PC-9 (cell line): ENCODE data around the gene DLG2. TPM values are rescaled to one million over a fixed set of nuclear protein-coding genes. Genes with fewer than 3 reads are reported as not detected.

Source experiments
- BruUV-seq: library from RNA; stranded (reverse); fragments of 400-500 nt; replicated peaks from 2 replicates; lab custom pipeline; 2021; lab: Mats Ljungman, UMichigan
- CTCF ChIA-PET: fragments of 300-600 bp; sonication (Branson Sonifier 250); formaldehyde crosslinking; loops from one replicate; lab custom pipeline; 2022; ENCODE audit warnings: antibody characterized with exemption; lab: Charles Lee
- POLR2A ChIA-PET: fragments of 300-600 bp; sonication (Branson Sonifier 250); formaldehyde crosslinking; loops from one replicate; lab custom pipeline; 2022; ENCODE audit warnings: antibody characterized with exemption; ENCODE audit not compliant: unreplicated experiment; lab: Charles Lee
- DNase-seq, 2 experiments: peaks; one replicate each; pipeline versions ENCODE4 v3.0.0 to v3.0.0-alpha.2; 2015 to 2022; ENCODE audit warnings: mixed read lengths in 1 of 2
- H2AFZ ChIP-seq: fragments of 200-600 bp; sonication (generic); 2 replicates; pipeline ENCODE4 v1.8.1; 2017; ENCODE audit warnings: antibody characterized with exemption
- H3F3A ChIP-seq: fragments of 200-600 bp; sonication (generic); 2 replicates; pipeline ENCODE4 v1.8.1; 2017; ENCODE audit warnings: antibody characterized with exemption, mild to moderate bottlenecking, low read depth; ENCODE audit not compliant: insufficient read depth
- H3K27ac ChIP-seq: fragments of 200-600 bp; sonication (generic); 2 replicates; pipeline ENCODE4 v1.6.1; 2016; ENCODE audit warnings: mixed run types
- H3K27me3 ChIP-seq: fragments of 200-600 bp; sonication (generic); 2 replicates; pipeline ENCODE4 v1.6.1; 2016; ENCODE audit warnings: low read depth, mixed run types; ENCODE audit not compliant: insufficient read depth
- H3K36me3 ChIP-seq: fragments of 200-600 bp; sonication (generic); 2 replicates; pipeline ENCODE4 v1.6.1; 2016; ENCODE audit warnings: low read depth, mixed run types
- H3K4me1 ChIP-seq: fragments of 200-600 bp; sonication (generic); replicated peaks from 2 replicates; pipeline ENCODE4 v1.6.1; 2016; ENCODE audit warnings: mixed run types; ENCODE audit not compliant: insufficient read depth
- H3K4me2 ChIP-seq: fragments of 200-600 bp; sonication (generic); 2 replicates; pipeline ENCODE4 v1.6.1; 2017; ENCODE audit warnings: mixed run types
- H3K4me3 ChIP-seq: fragments of 200-600 bp; sonication (generic); 2 replicates; pipeline ENCODE4 v1.6.1; 2016; ENCODE audit warnings: mixed run types
- H3K79me2 ChIP-seq: fragments of 200-600 bp; sonication (generic); 2 replicates; pipeline ENCODE4 v1.6.1; 2017; ENCODE audit warnings: low read depth, mixed run types
- H3K9me2 ChIP-seq: fragments of 200-600 bp; sonication (generic); 2 replicates; pipeline ENCODE4 v1.8.1; 2017; ENCODE audit warnings: mild to moderate bottlenecking; ENCODE audit not compliant: insufficient read depth
- H3K9me3 ChIP-seq: fragments of 200-600 bp; sonication (generic); 2 replicates; pipeline ENCODE4 v1.8.1; 2016; ENCODE audit warnings: low read depth; ENCODE audit not compliant: insufficient read depth
- H4K20me1 ChIP-seq: fragments of 200-600 bp; sonication (generic); 2 replicates; pipeline ENCODE4 v1.8.1; 2017; ENCODE audit not compliant: insufficient read depth
- CTCF ChIP-seq: fragments of 200-600 bp; sonication (generic); conservative IDR thresholded peaks from 2 replicates; pipeline ENCODE4 v1.6.1; 2017; ENCODE audit warnings: mixed run types, antibody characterized with exemption, mild to moderate bottlenecking, moderate library complexity
- EZH2 ChIP-seq: fragments of 200-600 bp; sonication (generic); IDR thresholded peaks from 2 replicates; pipeline ENCODE4 v1.8.0; 2017; ENCODE audit warnings: antibody characterized with exemption, low read depth
- intact Hi-C: fragments of 100-400 bp; cut with micrococcal nuclease; formaldehyde crosslinking; loops from one replicate; pipeline ENCODE4 v1.10.0; 2022; ENCODE audit not compliant: unreplicated experiment
- total RNA-seq: library from RNA; stranded (reverse); gene quantifications from 2 replicates; pipeline ENCODE4 v1.2.3, GENCODE V29; 2021

DLG2 gene
- total RNA-seq, 1 experiment from 2014 or later = 6.4 TPM

GRCh38 chr11:84157639-84158038, 1469.5 kb downstream of the DLG2 start:
- no peak overlapping the region for H3K4me3 ChIP-seq
- intact Hi-C loops = no loop called here
- H3K9me2 ChIP-seq = no peaks in the 10 kb centered on the region
- H3K4me1 ChIP-seq = no peaks in the 10 kb centered on the region
- CTCF ChIA-PET = no interaction called here
- no peaks in the 10 kb centered on the region for H3K79me2 ChIP-seq
- H3K36me3 ChIP-seq = no peaks in the 10 kb centered on the region
- no peaks in the 10 kb centered on the region for H3F3A ChIP-seq
- TF ChIP-seq CTCF (no peak), EZH2 (no peak)
- H4K20me1 ChIP-seq = no peaks in the 10 kb centered on the region; the same call in 1 of the 2 replicates
- no TSS peak for BruUV-seq
- no peak overlapping the region for H2AFZ ChIP-seq
- no peaks in the 10 kb centered on the region for H3K27me3 ChIP-seq
- POLR2A ChIA-PET = no interaction called here
- H3K4me2 ChIP-seq = no peak overlapping the region
- no peak for DNase-seq
- H3K9me3 ChIP-seq = no peaks in the 10 kb centered on the region
- H3K27ac ChIP-seq = no peak overlapping the region

GRCh38 chr11:84146826-84147225, 1480.3 kb downstream of the DLG2 start:
- Histone ChIP-seq H3K4me1 (no peaks in the 10 kb centered on the region), H3K27me3 (no peaks in the 10 kb centered on the region), H3F3A (no peaks in the 10 kb centered on the region), H2AFZ (no peak overlapping the region), H4K20me1 (no peaks in the 10 kb centered on the region), H3K27ac (no peak overlapping the region), H3K4me3 (no peak overlapping the region), H3K36me3 (no peaks in the 10 kb centered on the region), H3K9me2 (no peaks in the 10 kb centered on the region), H3K9me3 (no peaks in the 10 kb centered on the region), H3K4me2 (no peak overlapping the region), H3K79me2 (no peaks in the 10 kb centered on the region)
- TF ChIP-seq CTCF = no peak
- no peak for TF ChIP-seq EZH2
- ChIA-PET POLR2A (no interaction called here), CTCF (no interaction called here)
- no TSS peak for BruUV-seq
- no peak for DNase-seq
- intact Hi-C loops = no loop called here

GRCh38 chr11:84145616-84146185, 1481.4 kb downstream of the DLG2 start:
- H3F3A ChIP-seq = no peaks in the 10 kb centered on the region
- ChIA-PET POLR2A (no interaction called here), CTCF (no interaction called here)
- no peaks in the 10 kb centered on the region for H3K9me3 ChIP-seq
- no TSS peak for BruUV-seq
- H3K27ac ChIP-seq = no peak overlapping the region
- intact Hi-C loops = no loop called here
- H3K9me2 ChIP-seq = no peaks in the 10 kb centered on the region
- no peaks in the 10 kb centered on the region for H4K20me1 ChIP-seq
- no peaks in the 10 kb centered on the region for H3K79me2 ChIP-seq
- no peak overlapping the region for H3K4me3 ChIP-seq
- DNase-seq = no peak
- no peaks in the 10 kb centered on the region for H3K4me1 ChIP-seq
- H3K4me2 ChIP-seq = no peak overlapping the region
- no peaks in the 10 kb centered on the region for H3K27me3 ChIP-seq
- H2AFZ ChIP-seq = no peak overlapping the region
- no peak for TF ChIP-seq CTCF
- TF ChIP-seq EZH2 = no peak
- no peaks in the 10 kb centered on the region for H3K36me3 ChIP-seq
